ENCODE data around the gene SGSH.

SGSH gene

GRCh38 chr17:80210348-80211108 is 9.6 kb downstream of the SGSH start:
- TF ChIP-seq, protein P1, sequence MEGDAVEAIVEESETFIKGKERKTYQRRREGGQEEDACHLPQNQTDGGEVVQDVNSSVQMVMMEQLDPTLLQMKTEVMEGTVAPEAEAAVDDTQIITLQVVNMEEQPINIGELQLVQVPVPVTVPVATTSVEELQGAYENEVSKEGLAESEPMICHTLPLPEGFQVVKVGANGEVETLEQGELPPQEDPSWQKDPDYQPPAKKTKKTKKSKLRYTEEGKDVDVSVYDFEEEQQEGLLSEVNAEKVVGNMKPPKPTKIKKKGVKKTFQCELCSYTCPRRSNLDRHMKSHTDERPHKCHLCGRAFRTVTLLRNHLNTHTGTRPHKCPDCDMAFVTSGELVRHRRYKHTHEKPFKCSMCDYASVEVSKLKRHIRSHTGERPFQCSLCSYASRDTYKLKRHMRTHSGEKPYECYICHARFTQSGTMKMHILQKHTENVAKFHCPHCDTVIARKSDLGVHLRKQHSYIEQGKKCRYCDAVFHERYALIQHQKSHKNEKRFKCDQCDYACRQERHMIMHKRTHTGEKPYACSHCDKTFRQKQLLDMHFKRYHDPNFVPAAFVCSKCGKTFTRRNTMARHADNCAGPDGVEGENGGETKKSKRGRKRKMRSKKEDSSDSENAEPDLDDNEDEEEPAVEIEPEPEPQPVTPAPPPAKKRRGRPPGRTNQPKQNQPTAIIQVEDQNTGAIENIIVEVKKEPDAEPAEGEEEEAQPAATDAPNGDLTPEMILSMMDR (IDR thresholded peaks at IDR 0.05; ENCODE audit: low read depth, low read length, missing control alignments) = no peak
- no peak for DNase-seq (ENCODE audit: extremely low read depth, low read depth)
- H3K4me3 ChIP-seq (replicated peaks; ENCODE audit: low read depth, low read length) = no peak overlapping the region

- no peak for DNase-seq (ENCODE audit: extremely low read depth, low read depth)
- TF ChIP-seq, protein P1 (IDR thresholded peaks at IDR 0.05; ENCODE audit: low read depth, low read length, missing control alignments) = no peak
- no peak overlapping the region for H3K4me3 ChIP-seq (replicated peaks; ENCODE audit: low read depth, low read length)
Observed at GRCh38 chr17:80209765-80210164, 10.4 kb downstream of the SGSH start.

- DNase-seq (ENCODE audit: extremely low read depth, low read depth) = no peak
- TF ChIP-seq, protein P1 (IDR thresholded peaks at IDR 0.05; ENCODE audit: low read depth, low read length, missing control alignments) = no peak
Observed at GRCh38 chr17:80208050-80208449, 12.1 kb downstream of the SGSH start.

DNA sequence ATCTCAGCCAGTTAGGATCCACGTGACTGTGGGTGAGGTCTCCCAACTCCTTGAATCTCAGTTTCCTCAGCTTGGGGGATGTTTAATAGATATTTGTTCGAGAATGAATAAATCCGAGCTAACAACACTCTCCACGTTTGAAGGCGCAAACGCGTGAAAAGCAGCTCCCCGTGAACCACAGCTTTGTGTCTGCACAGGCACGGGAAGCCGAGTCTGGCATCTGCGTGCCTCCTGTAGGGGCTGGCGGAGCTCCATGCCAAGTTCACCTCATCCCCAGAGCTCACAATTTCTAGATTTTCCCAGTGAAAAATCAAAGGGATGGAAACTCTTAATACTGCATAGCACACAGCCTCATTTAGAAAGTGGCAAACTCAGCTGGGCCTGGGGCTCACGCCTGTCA is 14.3 kb downstream of the SGSH start:
- TF ChIP-seq, protein P1 (IDR thresholded peaks at IDR 0.05; ENCODE audit: low read depth, low read length, missing control alignments) = no peak
- no peak overlapping the region for H3K4me3 ChIP-seq (replicated peaks; ENCODE audit: low read depth, low read length)
- DNase-seq (ENCODE audit: extremely low read depth, low read depth) = no peak

More at GRCh38 chr17:80208050-80208449, 12.1 kb downstream of the SGSH start:
- no peak overlapping the region for H3K4me3 ChIP-seq (replicated peaks; ENCODE audit: low read depth, low read length)

DNA sequence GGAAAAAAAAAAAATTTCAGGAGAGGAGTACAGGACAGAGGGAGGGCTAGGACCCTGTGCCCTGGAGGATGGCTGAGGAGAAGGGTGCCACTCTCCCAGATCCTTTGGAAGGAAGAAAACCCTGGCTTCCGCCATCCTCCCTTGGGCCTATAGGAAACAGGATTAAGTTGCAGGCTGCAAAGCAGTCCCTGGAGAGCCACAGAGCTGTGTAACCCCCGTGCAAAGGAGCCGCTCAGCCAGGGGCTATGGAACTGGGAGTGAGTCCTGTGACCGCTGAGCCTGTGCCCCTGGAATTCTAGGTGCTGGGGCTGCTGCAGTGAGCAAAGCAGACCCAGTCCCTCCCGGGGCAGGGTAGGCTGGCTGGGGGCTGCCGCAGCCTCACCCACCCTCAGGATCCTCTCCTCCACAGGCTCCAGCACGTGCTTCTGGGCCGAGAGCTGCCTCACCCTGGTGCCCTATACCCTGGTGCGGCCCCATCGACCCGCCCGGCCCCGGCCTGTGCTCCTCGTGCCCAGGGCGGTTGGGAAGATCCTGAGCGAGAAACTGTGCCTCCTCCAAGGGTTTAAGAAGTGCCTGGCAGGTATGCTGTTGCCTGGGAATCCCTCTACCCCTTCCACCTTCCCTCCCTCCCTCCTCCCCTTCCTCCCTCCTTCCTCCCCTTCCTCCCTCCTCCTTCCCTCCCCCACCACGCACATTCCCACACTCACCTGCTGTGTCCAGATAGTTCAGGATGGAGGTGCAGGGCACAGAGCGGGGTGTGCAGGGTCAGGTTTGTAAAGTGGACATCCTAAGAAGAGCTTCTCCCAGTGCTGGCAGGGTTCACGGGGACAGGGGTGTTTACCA is 15.3 kb downstream of the SGSH start:
- H3K4me3 ChIP-seq (replicated peaks; ENCODE audit: low read depth, low read length) = no peak overlapping the region
- no peak for DNase-seq (ENCODE audit: extremely low read depth, low read depth)
- TF ChIP-seq, protein P1 (IDR thresholded peaks at IDR 0.05; ENCODE audit: low read depth, low read length, missing control alignments) = no peak

- no peak overlapping the region for H3K4me3 ChIP-seq (replicated peaks; ENCODE audit: low read depth, low read length)
- TF ChIP-seq, protein P1 (IDR thresholded peaks at IDR 0.05; ENCODE audit: low read depth, low read length, missing control alignments) = no peak
- no peak for DNase-seq (ENCODE audit: extremely low read depth, low read depth)
Observed at GRCh38 chr17:80203471-80203963, 16.6 kb downstream of the SGSH start.

Data from HFF-Myc (cell line).